CD4-positive, alpha-beta T cell (primary cell): Measurements from ENCODE around the gene FBL. TPM values are rescaled to one million over a fixed set of nuclear protein-coding genes. Genes with fewer than 3 reads are reported as not detected.
"Not testable (repeated sequence)": the region's sequence is repeated elsewhere in the genome, so short reads cannot be mapped to it uniquely, and the experiment has no call there.

Experiments used
- ATAC-seq: fragments of 200-7000 bp; cut with Tn5 transposase; one replicate; pipeline ENCODE4 v1.10.0; 2022; ENCODE audit warnings: mild to moderate bottlenecking; ENCODE audit not compliant: poor library complexity
- CTCF ChIA-PET: fragments of 350-600 bp; sonication (Branson Sonifier 250); formaldehyde crosslinking; loops from one replicate; lab custom pipeline; 2021; ENCODE audit warnings: antibody characterized with exemption, inconsistent platforms; lab: Charles Lee
- POLR2A ChIA-PET: fragments of 350-600 bp; sonication (Branson Sonifier 250); formaldehyde crosslinking; loops from one replicate; lab custom pipeline; 2021; ENCODE audit warnings: antibody characterized with exemption, inconsistent platforms; lab: Charles Lee
- DNase-seq, 14 experiments: peaks; one replicate each; pipeline ENCODE4 v3.0.0-alpha.2; 2013 to 2020; ENCODE audit warnings: mixed read lengths in 2 of 14
- H3K27ac ChIP-seq, 2 donors: one replicate each; pipeline versions ENCODE4 v1.5.1 to v1.7.0; 2013; ENCODE audit warnings: low read length in 2 of 2, low read depth in 1 of 2, mild to moderate bottlenecking in 1 of 2
- H3K27me3 ChIP-seq, 2 experiments: 1 replicate in 1 of 2; 2 replicates in 1 of 2; pipeline versions ENCODE4 v1.6.1 to v1.7.0; 2013; ENCODE audit warnings: low read length in 2 of 2, control low read depth in 1 of 2, mild to moderate bottlenecking in 1 of 2, moderate library complexity in 1 of 2; ENCODE audit not compliant: insufficient read depth in 2 of 2, control insufficient read depth in 1 of 2
- H3K36me3 ChIP-seq: one replicate; pipeline ENCODE4 v1.6.1; 2013; ENCODE audit warnings: low read length, control low read depth; ENCODE audit not compliant: insufficient read depth
- H3K4me1 ChIP-seq: one replicate; pipeline ENCODE4 v1.6.1; 2013; ENCODE audit warnings: low read length, control low read depth; ENCODE audit not compliant: insufficient read depth
- H3K4me3 ChIP-seq: one replicate; pipeline ENCODE4 v1.5.1; 2013; ENCODE audit warnings: mild to moderate bottlenecking, low read length, moderate library complexity
- H3K9me3 ChIP-seq, 2 experiments: 1 replicate in 1 of 2; 2 replicates in 1 of 2; pipeline versions ENCODE4 v1.6.1 to v1.7.0; 2013; ENCODE audit warnings: low read length in 2 of 2, mild to moderate bottlenecking in 2 of 2, control low read depth in 1 of 2, moderate library complexity in 1 of 2; ENCODE audit not compliant: control insufficient read depth in 1 of 2, insufficient read depth in 1 of 2
- H3K27ac Mint-ChIP-seq: one replicate; pipeline ENCODE4 v1.8.0; 2020; ENCODE audit warnings: mixed read lengths
- H3K27me3 Mint-ChIP-seq: one replicate; pipeline ENCODE4 v1.8.0; 2021; ENCODE audit warnings: mixed read lengths
- H3K36me3 Mint-ChIP-seq: one replicate; pipeline ENCODE4 v1.8.0; 2021; ENCODE audit warnings: low read depth, mixed read lengths
- H3K4me1 Mint-ChIP-seq: one replicate; pipeline ENCODE4 v1.8.0; 2021; ENCODE audit warnings: low read depth, mixed read lengths
- H3K4me3 Mint-ChIP-seq: one replicate; pipeline ENCODE4 v1.8.0; 2020; ENCODE audit warnings: mild to moderate bottlenecking, mixed read lengths
- H3K9me3 Mint-ChIP-seq: one replicate; pipeline ENCODE4 v1.8.0; 2020; ENCODE audit warnings: mixed read lengths
- CTCF ChIP-seq: fragments of 200-600 bp; IDR thresholded peaks from one replicate; pipeline ENCODE4 v1.8.0; 2022; ENCODE audit warnings: antibody characterized with exemption, mild to moderate bottlenecking
- intact Hi-C, 2 experiments: fragments of 100-400 bp; cut with DNase I in 1 of 2; cut with micrococcal nuclease in 1 of 2; formaldehyde crosslinking; loops; one replicate each; pipeline versions ENCODE4 v1.15.1 to v1.9.0; 2023 to 2025; cut with DNase I, micrococcal nuclease
- total RNA-seq, 174 experiments: library from RNA in 2 of 174; stranded (reverse) in 2 of 174; gene quantifications; one replicate each; pipeline ENCODE4 v1.2.3 and lab custom pipeline; 2021 to 2026

FBL gene
- total RNA-seq, 2 experiments from 2014 or later = 267 to 287 TPM

GRCh38 chr19:39891660-39892505 lies 45.7 kb upstream of the FBL start:
- H3K27ac Mint-ChIP-seq, H3K9me3 Mint-ChIP-seq, POLR2A ChIA-PET, H3K9me3 ChIP-seq, H3K4me1 Mint-ChIP-seq, H3K27me3 ChIP-seq, H3K4me3 Mint-ChIP-seq, H3K27me3 Mint-ChIP-seq, H3K4me1 ChIP-seq, H3K27ac ChIP-seq, H3K36me3 ChIP-seq, H3K4me3 ChIP-seq: not testable (repeated sequence)
- intact Hi-C loops = loop anchor here in 1 of 2 experiments (10.0 kb wide), 1 partner anchor 333 kb away; the partner anchor contains the start of gene CCNP
- DNase-seq (peak in 4 of 14 experiments; percentile 8 to 45 (median 20)), ATAC-seq (peak; percentile 44)
- CTCF ChIA-PET = interaction anchor here (2.1 kb wide), 1 partner anchor 79 kb away, joined by 6 read pairs; the partner anchor contains the start of gene PSMC4
- H3K36me3 Mint-ChIP-seq = peaks cover 38% of the 10 kb centered on the region

GRCh38 chr19:39890755-39891551 lies 44.8 kb upstream of the FBL start:
- no peaks in the 10 kb centered on the region for H3K36me3 ChIP-seq
- no peaks in the 10 kb centered on the region for H3K9me3 Mint-ChIP-seq
- H3K27ac Mint-ChIP-seq = no peak overlapping the region
- H3K4me1 Mint-ChIP-seq = no peaks in the 10 kb centered on the region
- H3K4me3 Mint-ChIP-seq = no peak overlapping the region
- H3K36me3 Mint-ChIP-seq = peaks cover 38% of the 10 kb centered on the region
- intact Hi-C loops = loop anchor here in 1 of 2 experiments (10.0 kb wide), 1 partner anchor 334 kb away; the partner anchor contains the start of gene CCNP
- H3K27ac ChIP-seq = no peak overlapping the region
- H3K9me3 ChIP-seq = no peaks in the 10 kb centered on the region
- DNase-seq = no peak
- TF ChIP-seq CTCF = no peak
- no peaks in the 10 kb centered on the region for H3K27me3 Mint-ChIP-seq
- no peak overlapping the region for H3K4me3 ChIP-seq
- no peaks in the 10 kb centered on the region for H3K27me3 ChIP-seq
- peaks cover 4% of the 10 kb centered on the region for H3K4me1 ChIP-seq
- ChIA-PET CTCF (interaction anchor here (2.1 kb wide), 1 partner anchor 80 kb away, joined by 6 read pairs; the partner anchor contains the start of gene PSMC4), POLR2A (no interaction called here)
- no peak for ATAC-seq

DNA sequence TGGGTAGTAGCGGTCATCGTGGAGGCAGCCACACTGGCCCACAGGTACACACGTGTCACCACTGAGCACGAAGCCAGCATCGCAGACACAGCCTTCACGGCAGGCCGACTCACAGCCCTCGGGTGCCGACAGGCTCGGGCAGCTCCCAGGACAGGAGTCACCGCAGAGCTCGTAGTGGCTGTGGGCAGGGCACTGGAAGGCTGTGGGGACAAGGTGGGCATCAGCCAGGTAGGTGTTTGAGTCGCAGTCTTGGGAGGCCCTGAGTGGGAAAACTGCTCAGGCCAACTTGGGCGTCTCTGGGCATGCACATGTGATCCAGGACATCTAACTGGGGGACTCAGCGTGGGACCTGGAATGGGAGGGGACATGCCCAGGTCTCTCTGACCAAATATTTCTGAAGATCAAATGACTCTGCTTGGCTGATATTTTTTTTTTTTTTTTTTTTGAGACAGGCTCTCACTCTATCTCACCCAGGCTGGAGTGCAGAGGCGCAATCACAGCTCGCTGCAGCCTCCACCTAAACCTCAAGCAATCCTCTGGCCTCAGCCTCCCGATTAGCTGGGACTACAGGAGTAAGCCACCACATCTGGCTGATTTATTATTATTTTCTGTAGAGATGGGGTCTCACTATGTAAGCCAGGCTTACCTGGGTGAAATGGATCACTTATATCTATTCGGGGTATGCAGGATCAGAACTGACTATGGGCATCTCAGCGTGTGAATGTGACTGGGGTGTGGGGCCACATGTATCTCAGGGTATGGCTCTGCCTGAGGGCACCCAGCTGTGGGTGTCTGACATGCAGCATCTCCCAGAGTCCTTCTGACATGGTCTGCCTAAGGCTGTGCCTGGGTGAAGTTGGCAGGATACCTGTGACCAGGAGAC lies 43.9 kb upstream of the FBL start:
- H3K4me1 Mint-ChIP-seq, POLR2A ChIA-PET, H3K27ac ChIP-seq, H3K4me3 Mint-ChIP-seq, DNase-seq, H3K4me1 ChIP-seq, H3K36me3 ChIP-seq, H3K27me3 Mint-ChIP-seq, H3K4me3 ChIP-seq, H3K27me3 ChIP-seq, H3K27ac Mint-ChIP-seq, H3K9me3 Mint-ChIP-seq, H3K9me3 ChIP-seq, ATAC-seq: not testable (repeated sequence)
- intact Hi-C loops = loop anchor here in 1 of 2 experiments (10.0 kb wide), 1 partner anchor 335 kb away; the partner anchor contains the start of gene CCNP
- CTCF ChIA-PET = interaction anchor here (2.1 kb wide), 1 partner anchor 81 kb away, joined by 6 read pairs; the partner anchor contains the start of gene PSMC4
- H3K36me3 Mint-ChIP-seq = peaks cover 38% of the 10 kb centered on the region

DNA sequence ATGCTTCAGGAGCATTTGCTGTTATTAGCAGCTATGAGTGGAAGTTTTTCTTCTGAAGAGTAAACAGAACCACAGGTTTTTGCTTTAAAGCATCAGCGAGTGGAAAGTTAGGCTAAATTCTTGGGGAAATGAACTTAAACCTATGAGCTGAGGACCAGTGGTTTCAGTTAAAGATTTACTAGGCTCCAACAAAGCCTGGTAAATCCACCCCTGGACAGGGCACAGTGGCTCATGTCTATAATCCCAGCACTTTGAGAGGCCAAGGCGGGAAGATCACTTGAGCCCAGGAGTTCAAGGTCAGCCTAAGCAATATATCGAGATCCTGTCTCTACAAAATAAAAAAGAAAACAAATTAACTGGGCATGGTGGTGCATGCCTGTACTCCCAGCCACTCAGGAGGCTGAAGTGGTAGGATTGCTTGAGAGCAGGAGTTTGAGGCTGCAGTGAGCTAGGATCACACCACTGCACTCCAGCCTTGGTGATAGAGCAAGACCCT lies 41.3 kb upstream of the FBL start:
- ATAC-seq, H3K4me3 ChIP-seq, DNase-seq, H3K27me3 Mint-ChIP-seq, H3K36me3 ChIP-seq, H3K9me3 ChIP-seq, H3K4me1 ChIP-seq, H3K9me3 Mint-ChIP-seq, H3K4me3 Mint-ChIP-seq, POLR2A ChIA-PET, H3K27ac Mint-ChIP-seq, intact Hi-C loops, H3K4me1 Mint-ChIP-seq, H3K27ac ChIP-seq, CTCF ChIA-PET, H3K27me3 ChIP-seq: not testable (repeated sequence)
- H3K36me3 Mint-ChIP-seq = peaks cover 24% of the 10 kb centered on the region

DNA sequence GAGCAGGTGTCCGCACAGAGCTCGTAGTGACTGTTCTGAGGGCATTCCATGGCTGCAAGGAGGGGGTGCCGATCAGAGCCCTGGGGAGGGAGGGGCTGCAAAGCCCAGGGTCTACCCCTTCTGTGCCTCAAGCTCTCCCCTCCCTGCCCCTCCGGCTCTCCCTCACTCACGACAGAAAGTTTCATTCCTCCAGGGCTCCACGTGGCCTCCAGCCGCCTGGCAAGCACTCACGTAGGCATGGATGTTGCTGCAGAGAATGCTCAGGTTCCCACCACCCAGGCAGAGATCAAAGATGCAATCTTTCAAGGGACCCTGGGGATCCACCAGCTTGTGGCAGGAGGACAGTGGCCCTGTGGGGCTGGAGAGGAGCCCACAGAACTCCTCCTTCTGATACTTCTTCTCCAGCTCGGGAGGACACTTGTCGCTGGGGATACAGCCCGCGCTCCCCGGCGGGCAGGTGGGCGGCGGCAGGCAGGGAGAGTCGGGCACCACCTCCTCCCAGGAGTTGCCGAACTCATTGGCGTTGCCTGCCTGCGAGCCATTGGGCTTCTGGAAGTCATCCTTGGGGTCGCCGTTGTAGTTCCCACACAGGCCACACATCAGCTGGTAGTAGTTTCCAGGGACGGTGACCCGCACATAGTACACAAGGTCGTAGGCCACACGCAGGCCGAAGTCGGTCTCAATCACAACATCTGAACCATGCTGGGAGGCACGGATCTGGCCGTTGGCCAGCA lies 39.8 kb upstream of the FBL start:
- H3K27me3 ChIP-seq, H3K27me3 Mint-ChIP-seq, H3K4me1 ChIP-seq, CTCF ChIA-PET, H3K4me3 ChIP-seq, H3K36me3 ChIP-seq, H3K27ac ChIP-seq, intact Hi-C loops, H3K27ac Mint-ChIP-seq, POLR2A ChIA-PET, ATAC-seq, DNase-seq, H3K9me3 ChIP-seq, H3K4me1 Mint-ChIP-seq, H3K9me3 Mint-ChIP-seq, H3K4me3 Mint-ChIP-seq: not testable (repeated sequence)
- H3K36me3 Mint-ChIP-seq = peaks cover 13% of the 10 kb centered on the region
